Omental fat pad (tissue), 4 donors: Measurements from ENCODE around the gene DNAJB8. TPM values are rescaled to one million over a fixed set of nuclear protein-coding genes. Genes with fewer than 3 reads are reported as not detected.

Experiments used
- ATAC-seq: fragments of 150-250 bp; one replicate; pipeline ENCODE4 v1.9.1; 2016; ENCODE audit warnings: mild to moderate bottlenecking, moderate library complexity; ENCODE audit not compliant: low FRiP score
- DNase-seq: peaks from one replicate; pipeline ENCODE4 v3.0.0-alpha.2; 2019; ENCODE audit warnings: low spot score
- CTCF ChIP-seq, 3 donors: fragments of 450-650 bp; IDR thresholded peaks; one replicate each; pipeline ENCODE4 v1.5.1; 2016 to 2017; ENCODE audit warnings: antibody characterized with exemption in 3 of 3, mild to moderate bottlenecking in 3 of 3, moderate library complexity in 2 of 3
- total RNA-seq, 4 donors: library from RNA; depleted of rRNA; stranded (reverse); fragments of >200 nt; gene quantifications; one replicate each; pipeline ENCODE4 v1.1.0, GENCODE V29; 2016

DNAJB8 gene
- total RNA-seq, 4 donors from 2014 or later: not detected

GRCh38 chr3:128436214-128436613 is 30.5 kb downstream of the DNAJB8 start:
- ATAC-seq (no peak), DNase-seq (no peak)
- TF ChIP-seq CTCF (IDR thresholded peaks at IDR 0.05): no peak

GRCh38 chr3:128435561-128435960 is 31.1 kb downstream of the DNAJB8 start:
- no peak for ATAC-seq
- no peak for TF ChIP-seq CTCF (IDR thresholded peaks at IDR 0.05)
- DNase-seq: no peak

GRCh38 chr3:128435058-128435457 is 31.6 kb downstream of the DNAJB8 start:
- TF ChIP-seq CTCF (IDR thresholded peaks at IDR 0.05): no peak
- DNase-seq (no peak), ATAC-seq (no peak)

GRCh38 chr3:128434524-128434923 is 32.2 kb downstream of the DNAJB8 start:
- no peak for TF ChIP-seq CTCF (IDR thresholded peaks at IDR 0.05)
- DNase-seq (no peak), ATAC-seq (no peak)

GRCh38 chr3:128433837-128434165 is 32.9 kb downstream of the DNAJB8 start:
- no peak for ATAC-seq
- DNase-seq: no peak
- TF ChIP-seq CTCF (IDR thresholded peaks at IDR 0.05): no peak

- DNase-seq (no peak), ATAC-seq (no peak)
- TF ChIP-seq CTCF (IDR thresholded peaks at IDR 0.05): no peak
Measured at GRCh38 chr3:128432971-128433836, 33.5 kb downstream of the DNAJB8 start.

GRCh38 chr3:128432301-128432970 is 34.3 kb downstream of the DNAJB8 start:
- TF ChIP-seq CTCF (IDR thresholded peaks at IDR 0.05): no peak
- DNase-seq: no peak
- ATAC-seq: peak; percentile 34
